Measurements from ENCODE around the gene CRIP3. TPM values are rescaled to one million over a fixed set of nuclear protein-coding genes. Genes with fewer than 3 reads are reported as not detected.

Gene CRIP3
- total RNA-seq, 2 donors from 2014 or later = 13.4 to 19.3 TPM

GRCh38 chr6:43306086-43306485 is 2.5 kb downstream of the CRIP3 start:
- TF ChIP-seq CTCF (conservative IDR thresholded peaks at IDR 0.05) = no peak
- Histone ChIP-seq H3K36me3 (ENCODE audit: control insufficient read depth, insufficient read depth, low read length) (no peaks in the 10 kb centered on the region), H3K4me3 (ENCODE audit: low read length) (no peak overlapping the region), H3K9ac (ENCODE audit: extremely low read depth, low read length, poor library complexity, severe bottlenecking) (no peak overlapping the region), H3K27me3 (ENCODE audit: control insufficient read depth, insufficient read depth, low read length, poor library complexity, severe bottlenecking) (peaks cover 13% of the 10 kb centered on the region), H3K4me1 (ENCODE audit: control insufficient read depth, insufficient read depth, low read length) (no peaks in the 10 kb centered on the region), H3K27ac (ENCODE audit: low read depth, low read length) (no peak overlapping the region), H3K9me3 (ENCODE audit: control insufficient read depth, low read length) (no peaks in the 10 kb centered on the region)
- WGBS, 2 experiments (ENCODE audit: insufficient coverage in 1 of 2, insufficient read length in 1 of 2) = 94 to 100% methylated on average over 2 to 7 of the region's 7 CpGs
- Mint-ChIP-seq H3K36me3 (ENCODE audit: low read depth) (no peaks in the 10 kb centered on the region), H3K27me3 (ENCODE audit: insufficient read depth) (peaks cover 11% of the 10 kb centered on the region), H3K9me3 (no peaks in the 10 kb centered on the region), H3K27ac (no peak overlapping the region), H3K4me1 (peaks cover 4% of the 10 kb centered on the region), H3K4me3 (no peak overlapping the region)
- no peak for DNase-seq

- no peak for DNase-seq
- Mint-ChIP-seq H3K27me3 (ENCODE audit: insufficient read depth) (peaks cover 14% of the 10 kb centered on the region), H3K4me1 (peaks cover 4% of the 10 kb centered on the region), H3K9me3 (no peaks in the 10 kb centered on the region), H3K36me3 (ENCODE audit: low read depth) (no peaks in the 10 kb centered on the region), H3K4me3 (no peak overlapping the region), H3K27ac (no peak overlapping the region)
- Histone ChIP-seq H3K27me3 (ENCODE audit: control insufficient read depth, insufficient read depth, low read length, poor library complexity, severe bottlenecking) (peaks cover 13% of the 10 kb centered on the region), H3K4me3 (ENCODE audit: low read length) (no peak overlapping the region), H3K27ac (ENCODE audit: low read depth, low read length) (no peak overlapping the region), H3K36me3 (ENCODE audit: control insufficient read depth, insufficient read depth, low read length) (no peaks in the 10 kb centered on the region), H3K9me3 (ENCODE audit: control insufficient read depth, low read length) (no peaks in the 10 kb centered on the region), H3K4me1 (ENCODE audit: control insufficient read depth, insufficient read depth, low read length) (no peaks in the 10 kb centered on the region), H3K9ac (ENCODE audit: extremely low read depth, low read length, poor library complexity, severe bottlenecking) (no peak overlapping the region)
- no peak for TF ChIP-seq CTCF (conservative IDR thresholded peaks at IDR 0.05)
- WGBS, 2 experiments (ENCODE audit: insufficient coverage in 1 of 2, insufficient read length in 1 of 2) = 90 to 100% methylated on average over 1 to 2 of the region's 2 CpGs
These were observed 3.7 kb downstream of the CRIP3 start for GRCh38 chr6:43304882-43305281.

- Mint-ChIP-seq H3K27ac (no peak overlapping the region), H3K27me3 (ENCODE audit: insufficient read depth) (peaks cover 14% of the 10 kb centered on the region), H3K4me3 (no peak overlapping the region), H3K4me1 (peaks cover 4% of the 10 kb centered on the region), H3K9me3 (no peaks in the 10 kb centered on the region), H3K36me3 (ENCODE audit: low read depth) (no peaks in the 10 kb centered on the region)
- no peaks in the 10 kb centered on the region for H3K36me3 ChIP-seq (ENCODE audit: control insufficient read depth, insufficient read depth, low read length)
- no peak for TF ChIP-seq CTCF (conservative IDR thresholded peaks at IDR 0.05)
- no peak overlapping the region for H3K27ac ChIP-seq (ENCODE audit: low read depth, low read length)
- no peaks in the 10 kb centered on the region for H3K9me3 ChIP-seq (ENCODE audit: control insufficient read depth, low read length)
- 85 to 90% methylated on average over 3 of the region's 3 CpGs for WGBS, 2 experiments (ENCODE audit: insufficient coverage in 1 of 2, insufficient read length in 1 of 2)
- H3K27me3 ChIP-seq (ENCODE audit: control insufficient read depth, insufficient read depth, low read length, poor library complexity, severe bottlenecking) = peaks cover 13% of the 10 kb centered on the region
- no peaks in the 10 kb centered on the region for H3K4me1 ChIP-seq (ENCODE audit: control insufficient read depth, insufficient read depth, low read length)
- no peak for DNase-seq
- no peak overlapping the region for H3K9ac ChIP-seq (ENCODE audit: extremely low read depth, low read length, poor library complexity, severe bottlenecking)
- no peak overlapping the region for H3K4me3 ChIP-seq (ENCODE audit: low read length)
These were observed 4.3 kb downstream of the CRIP3 start for GRCh38 chr6:43304361-43304760.

Measured in endodermal cell (in vitro differentiated cells).